HepG2 (cell line): Measurements from ENCODE around the gene TBC1D4. TPM values are rescaled to one million over a fixed set of nuclear protein-coding genes. Genes with fewer than 3 reads are reported as not detected.

Experiments used
- ASH2L ChIP-seq: fragments of 300-600, 200-600 bp; sonication (generic); IDR thresholded peaks from 2 replicates; pipeline ENCODE4 v1.7.0; 2017; ENCODE audit warnings: low read depth, mild to moderate bottlenecking, moderate library complexity, mixed read lengths, low read length; ENCODE audit not compliant: insufficient read length
- ATAD3A ChIP-seq: sonication (generic); formaldehyde crosslinking; IDR thresholded peaks from 2 replicates; pipeline ENCODE4 v1.4.0; 2020; ENCODE audit warnings: missing genetic modification reagents
- CHCHD3 ChIP-seq: sonication (generic); formaldehyde crosslinking; IDR thresholded peaks from 2 replicates; pipeline ENCODE4 v1.8.0; 2022; ENCODE audit warnings: mild to moderate bottlenecking, missing genetic modification reagents, moderate library complexity
- DPF2 ChIP-seq: sonication (generic); formaldehyde crosslinking; IDR thresholded peaks from 2 replicates; pipeline ENCODE4 v1.4.0; 2020; ENCODE audit warnings: mild to moderate bottlenecking, low read depth, missing genetic modification reagents, borderline replicate concordance
- EZH2 ChIP-seq: conservative IDR thresholded peaks from 2 replicates; pipeline ENCODE4 v1.6.1; 2012; ENCODE audit warnings: mild to moderate bottlenecking, low read depth, low read length, moderate library complexity
- KLF9 ChIP-seq: IDR thresholded peaks from 2 replicates; pipeline ENCODE4 v1.6.1; 2016; ENCODE audit warnings: low read depth
- NFE2L1 ChIP-seq: sonication (generic); formaldehyde crosslinking; IDR thresholded peaks from 2 replicates; pipeline ENCODE4 v1.4.0; 2020; ENCODE audit warnings: missing genetic modification reagents, mild to moderate bottlenecking, borderline replicate concordance
- ONECUT2 ChIP-seq: sonication (generic); formaldehyde crosslinking; IDR thresholded peaks from 2 replicates; pipeline ENCODE4 v1.4.0; 2020; ENCODE audit warnings: missing genetic modification reagents
- SMC3 ChIP-seq: IDR thresholded peaks from 2 replicates; pipeline ENCODE4 v1.6.1; 2011; ENCODE audit warnings: low read length, improper control_type of control experiment
- SOX6 ChIP-seq, 2 experiments: fragments of 450-650 bp in 1 of 2; sonication (generic) in 1 of 2; formaldehyde crosslinking in 1 of 2; IDR thresholded peaks; 2 replicates each; pipeline versions ENCODE4 v1.4.0 to v1.6.1; 2017 to 2020; ENCODE audit warnings: antibody characterized with exemption in 1 of 2, mild to moderate bottlenecking in 1 of 2, missing genetic modification reagents in 1 of 2
- SUZ12 ChIP-seq: fragments of 150-350 bp; IDR thresholded peaks from 2 replicates; pipeline ENCODE4 v1.6.1; 2014; ENCODE audit warnings: low read depth, low read length
- ZHX1 ChIP-seq: sonication (generic); formaldehyde crosslinking; IDR thresholded peaks from 2 replicates; pipeline ENCODE4 v1.8.1; 2022; ENCODE audit warnings: low read depth, mild to moderate bottlenecking, missing genetic modification reagents
- ZNF276 ChIP-seq: sonication (generic); formaldehyde crosslinking; IDR thresholded peaks from 2 replicates; pipeline ENCODE4 v1.4.0; 2020; ENCODE audit warnings: mild to moderate bottlenecking, low read depth, missing genetic modification reagents
- polyA plus RNA-seq, 8 experiments: library from polyadenylated mRNA; depleted of rRNA in 3 of 8; stranded (reverse) in 7 of 8; unstranded in 1 of 8; fragments of >200 nt; fragmentation: Illumina TruSeq in 4 of 8; extraction: Trizol in 4 of 8; gene quantifications; 2 replicates each; pipeline versions ENCODE4 v1.2.1 to v1.2.3, GENCODE V29; 2011 to 2016; ENCODE audit warnings: low read depth in 4 of 8, missing spikeins in 1 of 8, mixed read lengths in 1 of 8; ENCODE audit not compliant: insufficient read depth in 1 of 8
- total RNA-seq, 5 experiments: library from RNA; depleted of rRNA; stranded (reverse); fragments of >200 nt; fragmentation: Illumina TruSeq; extraction: Trizol; gene quantifications; 2 replicates each; pipeline ENCODE4 v1.2.3, GENCODE V29; 2016; ENCODE audit warnings: low read depth in 1 of 5

TBC1D4 gene
- total and polyA plus RNA-seq, 2 of the 13 experiments (the other 11 are each of a cell fraction or from before 2014, with no cell fraction given) = 35.9 to 64.4 TPM

GRCh38 chr13:75370774-75371173 is 111.2 kb downstream of the TBC1D4 start (continued):
- TF ChIP-seq ZNF276 = no peak
- TF ChIP-seq ONECUT2 (CRISPR knock-in tag) = no peak
- TF ChIP-seq DPF2 (CRISPR knock-in tag) = no peak
- TF ChIP-seq KLF9 (CRISPR knock-in tag) = no peak
- TF ChIP-seq ATAD3A = no peak
- TF ChIP-seq NFE2L1 (CRISPR knock-in tag) = no peak
- no peak for TF ChIP-seq EZH2
- no peak for TF ChIP-seq SMC3
- TF ChIP-seq ASH2L = no peak
- TF ChIP-seq SOX6 (IDR thresholded peaks at IDR 0.05) = no peak
- TF ChIP-seq SOX6 (CRISPR knock-in tag; IDR thresholded peaks at IDR 0.05) = no peak
- no peak for TF ChIP-seq SUZ12
- no peak for TF ChIP-seq CHCHD3 (CRISPR knock-in tag)
- TF ChIP-seq ZHX1 (CRISPR knock-in tag) = no peak
